A673 (cell line): ENCODE measurements around the gene TBC1D19.

Experiments
- CTCF ChIP-seq: fragments of 300-800, 200-600 bp; sonication (generic); conservative IDR thresholded peaks from 2 replicates; pipeline ENCODE4 v1.5.1; 2017; ENCODE audit warnings: low read depth, mild to moderate bottlenecking, antibody characterized with exemption, low read length, moderate library complexity, mixed read lengths
- EZH2 ChIP-seq: fragments of 200-600 bp; sonication (generic); IDR thresholded peaks from 2 replicates; pipeline ENCODE4 v1.6.1; 2017; ENCODE audit warnings: borderline replicate concordance, low read depth, mild to moderate bottlenecking, mixed read lengths, antibody characterized with exemption, low read length; ENCODE audit not compliant: poor library complexity, severe bottlenecking

- TF ChIP-seq CTCF (no peak), EZH2 (no peak)
Measured at GRCh38 chr4:26780539-26780938, 196.7 kb downstream of the TBC1D19 start.
